Effector CD8-positive, alpha-beta T cell (primary cell): Measurements from ENCODE around the gene PLIN1.
"Not testable (repeated sequence)": the region's sequence is repeated elsewhere in the genome, so short reads cannot be mapped to it uniquely, and the experiment has no call there.

Experiments
- DNase-seq: peaks from one replicate; lab custom pipeline; 2025; lab: John Stamatoyannopoulos, UW
- total RNA-seq, 4 experiments: gene quantifications; one replicate each; lab custom pipeline; 2026; lab: John Stamatoyannopoulos, UW

PLIN1 gene, protein sequence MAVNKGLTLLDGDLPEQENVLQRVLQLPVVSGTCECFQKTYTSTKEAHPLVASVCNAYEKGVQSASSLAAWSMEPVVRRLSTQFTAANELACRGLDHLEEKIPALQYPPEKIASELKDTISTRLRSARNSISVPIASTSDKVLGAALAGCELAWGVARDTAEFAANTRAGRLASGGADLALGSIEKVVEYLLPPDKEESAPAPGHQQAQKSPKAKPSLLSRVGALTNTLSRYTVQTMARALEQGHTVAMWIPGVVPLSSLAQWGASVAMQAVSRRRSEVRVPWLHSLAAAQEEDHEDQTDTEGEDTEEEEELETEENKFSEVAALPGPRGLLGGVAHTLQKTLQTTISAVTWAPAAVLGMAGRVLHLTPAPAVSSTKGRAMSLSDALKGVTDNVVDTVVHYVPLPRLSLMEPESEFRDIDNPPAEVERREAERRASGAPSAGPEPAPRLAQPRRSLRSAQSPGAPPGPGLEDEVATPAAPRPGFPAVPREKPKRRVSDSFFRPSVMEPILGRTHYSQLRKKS
- total RNA-seq, result 1.1 to 2.0 (median 1.7) reads per million in 4 experiments

DNA sequence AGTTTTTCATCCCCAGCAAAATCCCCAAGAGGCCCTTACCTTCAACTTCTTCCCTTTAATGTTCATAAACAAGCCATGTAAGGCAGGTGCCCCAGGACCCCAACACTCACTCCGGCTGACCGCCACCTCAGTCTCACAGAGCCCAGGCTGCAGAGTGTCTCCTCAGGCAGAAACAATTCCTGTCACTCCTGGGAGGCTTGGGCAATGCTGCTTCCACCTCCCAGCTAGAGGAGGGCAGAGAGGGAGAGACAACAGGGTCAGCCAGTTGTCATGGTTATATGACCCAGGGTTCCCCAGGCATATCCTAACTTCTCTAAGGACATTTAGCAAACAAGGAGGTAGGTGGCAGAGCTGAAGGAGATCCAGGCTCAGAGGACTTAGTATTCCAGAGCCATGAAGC lies at the start of gene PLIN1:
Gene PLIN1, minus strand, starts transcription at position 156 of the 400 bp plus-strand sequence. CDS start 1,878 bp downstream, outside the sequence.
- DNase-seq, result no peak

DNA sequence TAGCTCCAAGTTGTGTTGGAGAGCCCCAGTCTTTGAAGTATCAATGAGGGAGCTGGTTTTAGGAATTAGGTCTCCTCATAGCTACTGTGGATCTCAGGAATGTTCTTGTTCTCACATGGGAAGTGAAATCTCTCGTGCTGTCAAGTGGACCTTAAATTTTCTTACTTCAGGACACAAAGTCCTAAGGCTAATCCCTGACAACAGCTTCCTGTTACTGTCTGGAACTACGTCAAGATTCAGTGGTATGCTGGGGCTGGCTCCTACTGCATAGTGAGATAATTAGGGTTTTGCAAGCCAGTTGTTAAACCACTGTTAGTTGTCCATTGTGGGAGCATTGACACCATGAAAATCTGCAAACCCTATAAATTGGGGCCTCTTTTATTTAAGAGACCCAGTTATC lies 49.1 kb upstream of the PLIN1 start:
- no peak for DNase-seq

GRCh38 chr15:89725064-89725463 lies 45.9 kb upstream of the PLIN1 start:
- DNase-seq, result no peak

DNA sequence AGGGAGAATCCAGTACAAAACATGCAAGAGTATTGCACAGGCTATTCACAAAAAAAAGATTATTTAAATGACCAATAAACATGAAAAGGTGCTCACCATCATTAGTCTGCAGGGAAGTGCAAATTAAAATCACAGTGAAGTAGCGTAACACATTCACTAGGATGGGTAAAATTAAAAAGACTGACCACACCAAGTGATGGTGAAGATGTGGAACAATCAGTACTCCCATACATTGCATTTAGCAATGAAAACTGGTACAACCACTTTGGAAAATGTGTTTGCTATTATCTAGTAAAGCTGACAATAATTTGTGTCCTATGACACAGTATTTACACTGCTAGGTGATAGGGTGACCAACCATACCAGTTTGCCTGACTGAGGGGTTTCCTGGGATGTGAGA lies 45.5 kb upstream of the PLIN1 start:
- no peak for DNase-seq

- no peak for DNase-seq
Observed at GRCh38 chr15:89723031-89723430, 43.9 kb upstream of the PLIN1 start.

DNA sequence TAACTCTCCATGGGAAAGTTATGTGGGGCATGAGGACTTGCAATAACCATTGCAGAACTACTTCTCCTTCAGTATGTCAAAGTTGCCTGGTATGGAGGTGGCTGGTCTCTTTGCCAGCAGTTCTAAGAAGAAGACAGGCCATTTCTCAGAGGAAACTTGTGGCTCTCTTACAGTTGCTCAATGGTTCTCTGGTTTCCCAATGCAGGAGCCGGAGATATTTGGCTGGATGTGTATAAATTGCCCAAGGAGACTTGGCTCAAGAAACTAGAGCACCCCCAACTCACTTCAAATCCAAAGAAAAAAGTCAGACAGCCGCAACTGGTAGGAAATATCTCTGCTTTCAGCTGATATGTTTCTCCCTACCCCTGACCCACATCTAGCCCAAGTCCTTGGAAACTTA lies 35.6 kb upstream of the PLIN1 start:
- DNase-seq, result no peak

DNA sequence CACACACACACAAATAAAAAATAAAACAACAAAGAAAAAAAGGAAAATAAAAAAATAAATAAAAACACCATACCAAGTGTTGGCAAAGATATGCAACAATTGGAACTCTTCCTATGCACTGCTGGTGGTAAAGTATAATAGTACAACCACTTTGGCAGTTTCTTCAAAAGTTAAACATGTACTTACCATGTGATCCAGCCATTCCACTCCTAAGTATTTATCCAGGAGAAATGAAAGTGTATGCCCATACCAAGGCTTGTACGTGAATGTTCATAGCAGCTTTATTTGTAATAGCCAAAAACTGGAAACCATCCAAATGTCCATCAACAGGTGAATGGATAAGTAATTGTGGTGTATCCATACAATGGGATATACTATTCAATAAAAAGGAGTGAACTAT lies 28.4 kb upstream of the PLIN1 start:
- DNase-seq, result no peak

GRCh38 chr15:89704411-89704810 lies 25.2 kb upstream of the PLIN1 start:
- DNase-seq, result no peak

DNA sequence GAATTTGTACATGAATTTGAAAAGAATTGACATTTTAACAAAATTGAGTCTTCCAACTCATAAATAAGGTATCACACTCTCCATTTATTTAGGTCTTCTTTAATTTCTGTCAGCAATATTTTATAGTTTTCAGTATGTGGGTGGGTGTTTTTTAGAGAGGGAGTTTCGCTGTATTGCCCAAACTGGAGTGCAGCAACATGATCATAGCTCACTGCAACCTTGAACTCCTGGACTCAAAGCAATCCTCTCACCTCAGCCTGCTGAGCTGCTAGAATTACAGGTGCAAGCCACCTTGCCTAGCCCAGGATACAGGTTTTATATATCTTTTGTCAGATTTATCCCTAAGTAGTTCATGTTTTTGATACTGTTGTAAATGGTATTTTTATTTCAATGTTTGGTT lies 16.0 kb upstream of the PLIN1 start:
- DNase-seq, result no peak

DNA sequence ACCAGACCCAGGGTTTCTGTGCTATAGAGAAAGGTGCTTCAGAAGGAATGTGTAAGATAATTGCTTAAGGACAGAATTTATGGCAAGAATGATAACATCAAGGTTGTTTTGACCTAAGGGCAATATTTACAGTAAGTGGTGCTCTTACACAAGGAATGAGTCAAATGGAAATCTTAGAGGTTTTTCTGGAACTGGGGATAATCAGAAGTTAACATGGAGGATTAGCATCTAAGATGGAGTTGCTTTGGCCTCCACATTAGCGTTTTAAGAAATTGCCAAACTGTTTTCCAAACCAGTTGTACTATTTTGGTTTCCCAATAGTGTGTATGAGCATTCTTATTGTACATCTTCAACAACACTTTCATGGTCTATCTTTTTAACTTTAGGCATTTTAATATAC lies 14.5 kb upstream of the PLIN1 start:
- no peak for DNase-seq

DNA sequence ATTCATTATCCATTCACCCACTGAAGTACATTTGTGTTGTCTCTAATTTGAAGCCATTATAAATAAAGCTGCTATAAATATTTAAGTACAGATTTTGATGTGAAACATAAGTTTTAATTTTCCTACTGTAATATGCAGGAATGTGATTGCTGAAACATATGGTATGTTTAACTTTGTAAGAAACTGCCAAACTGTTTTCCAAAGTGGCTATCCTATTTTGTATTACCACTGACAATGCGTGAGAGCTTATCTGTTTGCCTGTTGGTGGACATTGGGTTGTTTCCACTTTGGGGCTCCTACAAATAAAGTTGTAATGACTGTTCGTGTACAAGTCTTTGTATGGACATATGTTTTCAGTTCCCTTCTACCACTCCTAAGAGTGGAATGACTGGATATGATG lies 13.9 kb upstream of the PLIN1 start:
- DNase-seq, result no peak

DNA sequence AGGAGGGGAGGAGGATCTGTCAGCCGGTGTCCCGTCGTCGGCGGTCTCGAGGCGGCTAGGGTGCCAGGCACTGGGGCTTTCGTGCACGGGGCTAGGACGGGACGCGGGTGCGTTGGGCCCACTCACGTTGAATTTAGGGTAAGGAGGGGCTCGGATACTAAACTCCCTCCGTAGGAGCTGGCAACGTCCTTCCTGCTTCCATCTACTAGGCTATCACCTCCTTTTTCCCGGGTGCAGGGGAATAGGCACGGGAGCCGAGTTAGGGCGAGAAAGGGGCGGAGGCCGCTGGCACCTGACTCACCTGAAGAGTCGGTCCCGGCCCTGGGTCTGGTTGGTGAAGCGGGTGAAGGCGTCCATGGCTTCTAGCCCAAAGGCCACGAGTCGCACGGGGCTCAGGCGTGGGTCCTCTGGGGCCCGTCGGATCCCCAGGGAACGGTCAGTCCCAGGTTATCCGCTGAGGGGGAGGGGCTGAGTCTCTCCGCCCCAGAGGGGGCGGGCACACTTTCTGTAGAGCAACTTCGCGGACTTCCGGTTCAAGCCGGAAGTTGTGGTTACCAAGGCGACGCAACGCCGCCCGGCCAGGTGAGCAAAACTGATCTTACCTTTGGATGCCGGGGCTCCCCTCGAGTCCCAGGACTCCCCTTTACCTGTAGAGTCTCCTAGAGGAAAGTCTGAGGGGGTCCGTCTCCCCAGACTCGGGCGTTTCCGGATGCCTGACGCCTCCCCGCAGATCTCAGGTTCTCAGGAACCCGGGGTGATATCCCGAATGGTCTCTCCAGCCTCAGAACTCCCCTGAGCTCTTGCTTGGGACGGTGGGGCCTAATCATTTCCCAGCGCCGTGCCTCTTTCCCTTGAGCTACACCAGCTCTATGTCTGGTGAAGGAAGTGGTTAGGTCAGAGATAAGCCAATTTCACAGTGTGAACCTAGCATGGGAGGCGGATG lies 11.4 kb upstream of the PLIN1 start, which contains the start of the genes PEX11A and WDR93:
Gene PEX11A, minus strand, starts transcription at position 479 of the 943 bp plus-strand sequence. Its CDS starts 122 bp downstream, at position 357.
Gene WDR93, plus strand, starts transcription at position 536 of the 943 bp plus-strand sequence. CDS start 10,936 bp downstream, outside the sequence.
- peak; percentile 55 for DNase-seq

GRCh38 chr15:89689930-89690275 lies 10.7 kb upstream of the PLIN1 start:
- DNase-seq, result not testable (repeated sequence)

DNA sequence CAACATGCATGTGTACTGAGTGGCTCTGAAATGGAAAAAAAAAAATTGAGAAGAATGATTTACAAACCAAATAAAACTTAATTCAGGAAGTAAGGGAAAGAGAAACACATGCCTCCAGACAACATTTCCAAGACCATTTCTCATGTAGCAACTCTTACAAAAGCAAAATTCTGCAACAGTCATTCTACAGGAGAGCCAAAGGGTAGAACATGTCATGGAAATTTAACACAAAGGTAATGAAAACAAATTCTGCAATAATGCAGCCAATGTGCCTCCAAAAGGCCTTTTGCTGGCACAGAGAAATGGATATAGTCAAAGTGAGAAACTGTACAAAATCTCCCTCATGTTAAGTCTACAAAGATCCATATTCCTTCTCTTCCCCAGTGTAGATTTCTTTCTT lies 7.4 kb upstream of the PLIN1 start:
- DNase-seq, result no peak

- DNase-seq, result no peak
Observed at GRCh38 chr15:89685995-89686394, 6.8 kb upstream of the PLIN1 start.

DNA sequence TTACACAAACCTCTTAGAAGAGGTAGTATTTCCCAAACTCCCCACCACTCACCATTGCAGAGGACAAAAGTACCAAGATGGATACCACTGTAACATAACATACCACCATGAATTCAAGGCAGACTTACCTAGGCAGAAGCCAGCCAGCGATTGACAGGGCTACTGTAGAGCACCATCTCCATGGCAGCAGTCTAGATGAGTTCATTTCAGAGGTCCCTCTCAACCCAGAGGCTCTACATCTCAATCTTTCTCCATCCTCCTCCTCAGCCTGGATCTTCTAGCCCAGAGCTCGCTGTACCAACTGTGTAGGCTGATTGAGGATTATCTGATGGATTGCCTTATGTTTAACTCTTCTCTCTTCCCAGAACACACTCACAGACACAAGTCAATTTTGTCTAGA lies 2.0 kb upstream of the PLIN1 start:
- DNase-seq, result no peak

DNA sequence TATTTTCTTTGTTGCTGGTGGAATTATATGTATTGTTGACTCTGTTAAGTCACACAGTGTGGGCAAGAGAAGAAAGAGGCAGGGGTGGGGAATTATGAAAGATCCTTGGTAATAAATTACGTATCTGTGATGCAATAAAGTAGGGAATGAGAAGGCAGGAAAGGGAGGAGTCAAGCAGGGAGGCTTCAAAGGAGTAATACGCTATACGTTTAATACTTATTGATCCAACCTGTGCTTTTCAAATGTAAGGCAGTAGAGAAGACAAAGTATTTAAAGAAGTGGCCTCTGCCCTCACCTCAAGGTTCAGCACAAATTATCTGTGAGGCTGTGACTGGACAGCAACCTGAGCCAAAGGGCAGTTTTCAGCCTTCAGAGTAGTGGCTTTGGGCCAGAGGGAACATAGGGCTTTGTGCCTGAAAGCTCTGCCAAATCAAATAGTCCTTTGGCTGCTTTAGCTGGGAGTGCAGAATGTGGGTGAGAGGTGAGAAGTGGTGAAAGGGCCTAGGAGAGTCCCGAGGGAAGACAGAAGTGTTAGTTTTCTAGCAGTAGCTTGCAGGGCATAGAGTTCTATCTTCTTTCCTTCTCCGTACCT lies 1.2 kb upstream of the PLIN1 start:
- no peak for DNase-seq

- no peak for DNase-seq
Observed at GRCh38 chr15:89677381-89677780, 1.8 kb downstream of the PLIN1 start.

DNA sequence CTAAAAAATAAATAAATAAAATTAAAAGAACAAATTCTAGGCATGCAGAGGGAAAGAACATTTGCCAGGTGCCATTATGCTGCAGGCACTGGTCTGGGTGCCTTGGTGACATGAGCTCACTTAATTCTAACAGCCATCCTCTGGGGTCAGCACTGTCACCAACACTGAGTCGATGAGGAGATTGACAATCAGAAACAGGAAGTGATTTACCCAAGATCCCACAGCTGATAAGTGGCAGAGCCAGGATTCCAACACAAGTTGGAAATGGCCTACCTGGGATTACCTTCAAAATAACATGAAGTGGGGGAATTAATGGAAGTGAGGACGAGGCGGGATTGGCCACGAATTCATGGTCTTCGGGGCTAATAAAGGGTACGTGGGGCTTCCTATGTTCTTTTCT lies 3.6 kb downstream of the PLIN1 start:
- no peak for DNase-seq

GRCh38 chr15:89674526-89674925 lies 4.6 kb downstream of the PLIN1 start:
- no peak for DNase-seq

DNA sequence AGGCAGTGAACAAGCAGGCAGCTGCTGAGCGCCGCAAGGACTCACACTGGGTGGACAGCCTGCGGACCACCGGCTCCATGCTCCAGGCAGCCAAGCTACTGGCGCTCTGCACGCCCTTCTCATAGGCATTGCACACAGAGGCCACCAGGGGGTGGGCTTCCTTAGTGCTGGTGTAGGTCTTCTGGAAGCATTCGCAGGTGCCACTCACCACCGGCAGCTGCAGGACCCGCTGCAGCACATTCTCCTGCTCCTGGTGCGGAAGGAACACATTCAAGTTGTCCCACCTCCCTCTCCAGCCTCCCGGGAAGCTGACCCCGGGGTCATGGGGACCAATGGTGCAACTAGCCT lies 6.0 kb downstream of the PLIN1 start:
- no peak for DNase-seq
